ENCODE measurements around the gene SYCE1.

SYCE1 gene

DNA sequence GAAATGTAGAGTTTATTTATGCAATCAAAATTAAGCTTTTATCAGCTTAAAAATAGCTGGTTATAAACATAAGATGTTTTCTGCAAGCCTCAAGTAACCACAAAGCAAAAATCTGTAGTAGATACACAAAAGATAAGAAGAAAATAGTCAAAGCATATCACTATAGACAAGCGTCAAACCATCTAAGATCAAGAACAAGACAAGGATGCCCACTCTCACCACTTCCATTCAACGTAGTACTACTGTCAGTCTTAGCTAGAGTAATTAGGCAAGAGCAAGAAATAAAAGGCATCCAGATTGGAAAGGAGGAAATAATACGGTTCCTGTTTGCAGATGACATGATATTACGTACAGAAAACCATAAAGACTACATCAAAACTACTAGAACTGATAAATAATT lies 55.7 kb downstream of the SYCE1 start:
- no peak for TF ChIP-seq POLR2A (IDR thresholded peaks at IDR 0.05; ENCODE audit: low read depth, low read length)

More for the DNA sequence above, 55.7 kb downstream of the SYCE1 start:
- no peak for FAIRE-seq
- no peak for DNase-seq (ENCODE audit: insufficient read length, low spot score)
